HG03095 (cell line): ENCODE measurements around the gene VEGFA.
A peak's percentile ranks its signal among the peaks of the same experiment; 100 is the strongest.

Source experiments
- ATAC-seq: cut with Tn5 transposase; IDR thresholded peaks from one replicate; pipeline ENCODE4 v1.9.1; 2021; ENCODE audit warnings: moderate library complexity; ENCODE audit not compliant: unreplicated experiment

Gene VEGFA

DNA sequence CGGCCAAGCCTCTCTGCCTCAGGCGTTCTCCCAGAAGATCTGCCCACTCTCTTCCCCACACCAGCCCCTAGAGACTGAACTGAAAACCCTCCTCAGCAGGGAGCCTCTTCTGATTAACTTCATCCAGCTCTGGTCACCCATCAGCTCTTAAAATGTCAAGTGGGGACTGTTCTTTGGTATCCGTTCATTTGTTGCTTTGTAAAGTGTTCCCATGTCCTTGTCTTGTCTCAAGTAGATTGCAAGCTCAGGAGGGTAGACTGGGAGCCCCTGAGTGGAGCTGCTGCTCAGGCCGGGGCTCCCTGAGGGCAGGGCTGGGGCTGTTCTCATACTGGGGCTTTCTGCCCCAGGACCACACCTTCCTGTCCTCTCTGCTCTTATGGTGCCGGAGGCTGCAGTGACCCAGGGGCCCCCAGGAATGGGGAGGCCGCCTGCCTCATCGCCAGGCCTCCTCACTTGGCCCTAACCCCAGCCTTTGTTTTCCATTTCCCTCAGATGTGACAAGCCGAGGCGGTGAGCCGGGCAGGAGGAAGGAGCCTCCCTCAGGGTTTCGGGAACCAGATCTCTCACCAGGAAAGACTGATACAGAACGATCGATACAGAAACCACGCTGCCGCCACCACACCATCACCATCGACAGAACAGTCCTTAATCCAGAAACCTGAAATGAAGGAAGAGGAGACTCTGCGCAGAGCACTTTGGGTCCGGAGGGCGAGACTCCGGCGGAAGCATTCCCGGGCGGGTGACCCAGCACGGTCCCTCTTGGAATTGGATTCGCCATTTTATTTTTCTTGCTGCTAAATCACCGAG lies 14.2 kb downstream of the VEGFA start:
- ATAC-seq: no peak

DNA sequence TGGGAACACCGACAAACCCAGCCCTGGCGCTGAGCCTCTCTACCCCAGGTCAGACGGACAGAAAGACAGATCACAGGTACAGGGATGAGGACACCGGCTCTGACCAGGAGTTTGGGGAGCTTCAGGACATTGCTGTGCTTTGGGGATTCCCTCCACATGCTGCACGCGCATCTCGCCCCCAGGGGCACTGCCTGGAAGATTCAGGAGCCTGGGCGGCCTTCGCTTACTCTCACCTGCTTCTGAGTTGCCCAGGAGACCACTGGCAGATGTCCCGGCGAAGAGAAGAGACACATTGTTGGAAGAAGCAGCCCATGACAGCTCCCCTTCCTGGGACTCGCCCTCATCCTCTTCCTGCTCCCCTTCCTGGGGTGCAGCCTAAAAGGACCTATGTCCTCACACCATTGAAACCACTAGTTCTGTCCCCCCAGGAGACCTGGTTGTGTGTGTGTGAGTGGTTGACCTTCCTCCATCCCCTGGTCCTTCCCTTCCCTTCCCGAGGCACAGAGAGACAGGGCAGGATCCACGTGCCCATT lies 15.3 kb downstream of the VEGFA start:
- ATAC-seq: no peak

DNA sequence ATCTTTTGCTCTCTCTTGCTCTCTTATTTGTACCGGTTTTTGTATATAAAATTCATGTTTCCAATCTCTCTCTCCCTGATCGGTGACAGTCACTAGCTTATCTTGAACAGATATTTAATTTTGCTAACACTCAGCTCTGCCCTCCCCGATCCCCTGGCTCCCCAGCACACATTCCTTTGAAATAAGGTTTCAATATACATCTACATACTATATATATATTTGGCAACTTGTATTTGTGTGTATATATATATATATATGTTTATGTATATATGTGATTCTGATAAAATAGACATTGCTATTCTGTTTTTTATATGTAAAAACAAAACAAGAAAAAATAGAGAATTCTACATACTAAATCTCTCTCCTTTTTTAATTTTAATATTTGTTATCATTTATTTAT lies 15.9 kb downstream of the VEGFA start:
- no peak for ATAC-seq

DNA sequence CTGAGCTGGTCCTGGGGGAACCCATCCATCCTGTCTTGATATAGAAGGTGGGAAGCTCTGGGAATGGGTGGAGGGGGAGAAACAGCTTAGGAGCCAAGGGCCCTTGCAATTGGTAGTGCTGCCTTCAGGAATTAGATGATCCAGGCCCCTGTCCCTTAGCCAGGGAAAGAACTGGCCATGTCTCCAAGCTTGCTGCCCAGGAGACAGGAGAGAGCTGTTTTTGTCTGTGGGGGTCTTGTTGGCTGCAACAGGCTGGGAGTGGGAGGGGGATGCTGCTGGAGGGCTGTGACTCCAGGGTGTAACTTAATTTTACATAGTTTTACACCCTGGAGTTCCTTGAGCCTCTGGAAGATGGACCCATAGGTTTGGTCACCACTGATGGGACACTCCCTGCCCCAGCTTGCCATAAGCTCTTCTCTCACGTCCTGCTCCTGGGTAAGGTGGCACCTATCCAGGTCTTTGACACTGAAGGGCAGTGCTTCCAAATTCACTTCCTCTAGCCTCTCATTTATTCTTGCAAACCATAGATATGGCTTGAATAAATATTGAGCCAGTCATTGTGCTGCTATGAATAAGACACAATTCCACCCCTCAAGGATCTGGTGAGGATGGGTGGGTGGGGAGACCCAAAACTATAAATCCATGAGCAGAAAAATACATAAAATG lies 16.8 kb downstream of the VEGFA start:
- ATAC-seq: no peak

DNA sequence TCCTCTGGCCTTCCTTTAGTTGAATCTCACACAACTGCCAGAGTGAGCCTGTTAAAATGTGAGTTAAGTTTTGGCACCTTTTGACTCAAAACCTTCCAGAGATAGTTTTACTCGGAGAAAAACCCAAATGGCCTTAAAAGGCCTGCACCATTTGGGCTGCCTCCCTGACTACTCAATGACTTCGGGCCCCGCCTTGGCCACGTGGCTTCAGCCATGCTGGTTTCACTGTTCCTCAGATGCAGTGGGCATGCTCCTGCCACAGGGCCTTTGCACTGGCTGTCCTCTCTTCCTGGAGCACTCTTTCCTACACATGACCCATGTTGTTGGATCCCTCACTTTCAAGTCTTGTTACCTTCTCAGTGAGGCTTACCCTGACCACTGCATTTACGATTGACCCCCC lies 18.3 kb downstream of the VEGFA start:
- no peak for ATAC-seq

DNA sequence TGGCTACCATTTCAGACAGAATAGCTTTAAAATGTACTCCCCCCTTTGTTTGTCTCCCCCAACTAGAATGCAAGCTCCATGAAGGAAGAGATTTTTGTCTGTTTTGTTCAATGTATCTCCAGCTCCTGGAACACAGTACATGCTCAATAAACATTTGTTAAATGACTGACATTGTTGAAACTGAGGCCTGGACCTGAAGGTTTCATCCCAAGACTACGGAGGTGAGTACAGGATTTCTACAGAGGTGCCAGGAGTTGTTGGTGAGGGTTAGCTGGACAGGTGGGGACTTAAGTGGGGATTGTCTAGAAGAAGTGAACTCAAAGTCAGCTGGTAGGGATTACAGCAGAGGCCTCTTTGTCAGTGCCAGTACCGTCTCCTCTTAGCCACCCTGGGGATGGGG lies 19.4 kb downstream of the VEGFA start:
- ATAC-seq: no peak

DNA sequence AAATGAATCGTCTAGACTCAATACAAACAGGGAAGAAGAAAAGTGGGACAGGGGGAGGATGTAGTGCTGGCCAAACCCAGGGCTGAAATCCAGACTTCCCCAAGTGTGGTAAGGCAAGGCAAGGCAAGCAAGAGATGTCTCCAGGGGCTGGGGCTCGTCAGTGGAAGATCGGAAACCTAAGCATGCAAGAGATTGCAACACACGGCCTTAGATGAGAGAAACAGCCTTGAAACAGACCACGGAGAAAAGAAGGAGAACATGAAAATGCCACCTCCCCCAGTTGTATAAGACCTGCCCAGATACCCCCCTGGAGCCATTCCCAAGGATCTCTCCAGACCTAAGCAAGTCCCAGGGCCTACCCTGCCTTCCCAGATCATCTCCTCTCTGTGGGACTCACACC lies 20.0 kb downstream of the VEGFA start:
- ATAC-seq: no peak

DNA sequence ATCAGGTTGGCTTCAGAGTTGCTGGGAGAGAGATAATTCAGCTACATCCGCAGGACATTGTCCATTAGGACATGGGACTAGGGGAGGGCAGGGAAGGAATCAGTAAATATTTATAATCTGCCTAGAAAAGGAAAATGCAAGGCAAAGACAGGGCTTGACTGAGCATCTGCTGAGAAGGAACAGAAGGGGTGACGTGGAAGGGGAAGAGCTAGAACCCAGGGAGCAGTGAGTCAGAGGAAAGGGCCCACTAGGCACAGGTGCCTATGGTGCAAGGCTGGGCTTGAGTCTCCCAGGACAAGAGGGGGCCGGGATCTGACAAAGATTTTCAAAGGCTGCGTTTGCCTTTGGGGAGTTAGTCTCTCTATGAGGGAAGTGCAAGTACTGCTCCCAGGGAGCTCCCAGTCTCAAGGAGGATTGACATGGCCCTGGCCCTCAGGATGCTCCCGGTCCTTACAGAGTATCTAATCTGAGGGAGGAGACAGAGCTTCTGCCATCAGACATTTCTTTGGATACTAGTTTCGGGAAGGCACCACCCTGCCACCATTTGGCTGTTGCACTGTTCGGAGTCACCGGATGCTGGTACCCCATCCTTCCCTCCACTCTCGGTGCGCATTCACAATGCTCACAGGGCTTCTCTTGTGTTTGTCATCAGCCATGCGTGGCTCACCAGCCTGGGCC lies 21.9 kb downstream of the VEGFA start:
- no peak for ATAC-seq

DNA sequence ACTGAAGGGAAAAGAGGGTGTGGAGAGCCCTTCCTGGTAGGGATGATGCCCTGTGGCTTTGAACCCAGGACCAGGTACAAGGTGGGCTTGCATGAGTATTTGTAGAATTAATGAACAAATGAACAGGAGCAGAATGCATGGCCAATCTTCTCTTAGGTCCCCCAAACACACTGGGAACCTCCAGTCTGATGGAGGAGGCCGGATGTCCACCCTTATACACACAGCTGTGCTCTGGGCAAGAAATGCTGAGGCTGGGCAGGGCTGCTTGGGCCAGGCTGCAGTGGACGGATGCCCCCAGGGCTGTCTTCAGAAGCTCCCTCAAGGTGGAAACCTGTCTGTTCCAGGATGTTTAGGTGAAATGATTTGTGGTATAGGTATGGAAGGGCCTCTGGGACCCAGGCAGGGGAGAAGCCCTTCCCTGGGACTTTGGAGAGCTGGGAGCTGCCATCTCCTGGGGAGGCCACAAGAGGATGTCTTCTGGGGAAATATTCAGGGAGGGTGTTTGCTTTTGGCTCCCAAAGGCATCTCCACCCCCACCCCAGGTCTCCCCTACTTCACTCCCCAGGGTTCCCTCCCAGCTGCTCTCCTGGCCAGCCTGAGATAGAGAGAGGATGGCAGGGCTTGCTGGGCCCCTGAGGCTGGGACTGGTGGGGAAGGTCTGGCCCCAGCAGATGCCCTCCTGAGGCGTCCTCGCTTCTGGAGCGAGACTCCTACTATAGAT lies 23.3 kb downstream of the VEGFA start:
- ATAC-seq: no peak

DNA sequence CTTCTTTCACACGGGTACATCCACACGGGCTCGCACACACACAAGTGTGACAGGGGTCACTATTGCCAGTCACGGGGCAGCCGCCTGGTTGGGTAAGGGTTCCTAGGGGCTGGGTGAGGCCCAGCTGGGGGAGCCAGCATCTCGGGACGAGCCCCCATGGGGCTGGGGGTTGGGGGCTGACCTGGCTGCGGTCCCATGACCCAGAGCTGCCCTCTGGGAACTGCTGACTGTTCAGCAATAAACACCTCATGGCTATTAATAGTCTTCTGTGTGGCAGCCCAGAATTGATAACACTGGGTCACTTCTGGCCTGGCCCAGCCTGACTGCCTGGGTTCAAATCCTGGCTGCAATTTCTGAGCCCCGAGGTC lies 23.8 kb downstream of the VEGFA start:
- no peak for ATAC-seq

DNA sequence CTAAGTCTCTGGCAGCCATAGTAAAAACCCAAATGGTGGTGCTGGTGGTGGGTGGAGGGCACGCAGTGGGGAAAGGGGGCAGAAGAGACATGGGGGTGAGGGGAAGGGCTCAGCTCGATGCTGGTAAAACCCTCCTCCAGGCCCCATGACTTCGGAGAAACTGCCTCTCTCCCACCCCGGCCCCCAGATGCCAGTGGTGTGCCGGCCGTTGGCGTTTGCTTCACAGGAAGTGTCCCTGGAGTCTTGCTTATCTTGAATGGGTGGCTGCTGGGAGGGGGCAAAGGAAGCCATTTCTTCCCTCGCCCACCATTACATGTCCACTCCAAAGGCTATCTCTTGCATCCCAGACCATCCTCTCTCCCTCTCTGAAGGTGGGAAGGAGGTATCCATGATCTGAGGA lies 25.4 kb downstream of the VEGFA start:
- no peak for ATAC-seq

DNA sequence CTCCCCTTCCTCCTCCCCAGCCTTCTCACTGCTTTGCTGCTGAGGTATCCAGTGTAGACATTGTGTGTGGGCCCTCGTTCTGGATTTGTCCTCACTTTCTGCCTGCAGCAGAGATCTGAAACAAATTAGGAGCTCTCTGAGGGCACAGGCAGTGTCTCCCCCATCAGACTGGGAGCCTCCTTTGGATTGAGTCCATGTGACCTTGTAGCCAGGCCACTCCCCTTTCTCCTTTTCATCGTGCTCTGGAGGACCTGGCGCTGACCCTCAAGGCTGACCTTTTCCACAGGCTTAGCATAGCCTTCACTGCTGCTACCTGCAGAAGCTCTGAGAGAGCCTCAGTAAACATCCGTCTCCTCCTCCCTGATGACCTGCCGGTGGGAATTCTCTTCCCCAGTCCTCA lies 26.2 kb downstream of the VEGFA start:
- ATAC-seq: no peak

DNA sequence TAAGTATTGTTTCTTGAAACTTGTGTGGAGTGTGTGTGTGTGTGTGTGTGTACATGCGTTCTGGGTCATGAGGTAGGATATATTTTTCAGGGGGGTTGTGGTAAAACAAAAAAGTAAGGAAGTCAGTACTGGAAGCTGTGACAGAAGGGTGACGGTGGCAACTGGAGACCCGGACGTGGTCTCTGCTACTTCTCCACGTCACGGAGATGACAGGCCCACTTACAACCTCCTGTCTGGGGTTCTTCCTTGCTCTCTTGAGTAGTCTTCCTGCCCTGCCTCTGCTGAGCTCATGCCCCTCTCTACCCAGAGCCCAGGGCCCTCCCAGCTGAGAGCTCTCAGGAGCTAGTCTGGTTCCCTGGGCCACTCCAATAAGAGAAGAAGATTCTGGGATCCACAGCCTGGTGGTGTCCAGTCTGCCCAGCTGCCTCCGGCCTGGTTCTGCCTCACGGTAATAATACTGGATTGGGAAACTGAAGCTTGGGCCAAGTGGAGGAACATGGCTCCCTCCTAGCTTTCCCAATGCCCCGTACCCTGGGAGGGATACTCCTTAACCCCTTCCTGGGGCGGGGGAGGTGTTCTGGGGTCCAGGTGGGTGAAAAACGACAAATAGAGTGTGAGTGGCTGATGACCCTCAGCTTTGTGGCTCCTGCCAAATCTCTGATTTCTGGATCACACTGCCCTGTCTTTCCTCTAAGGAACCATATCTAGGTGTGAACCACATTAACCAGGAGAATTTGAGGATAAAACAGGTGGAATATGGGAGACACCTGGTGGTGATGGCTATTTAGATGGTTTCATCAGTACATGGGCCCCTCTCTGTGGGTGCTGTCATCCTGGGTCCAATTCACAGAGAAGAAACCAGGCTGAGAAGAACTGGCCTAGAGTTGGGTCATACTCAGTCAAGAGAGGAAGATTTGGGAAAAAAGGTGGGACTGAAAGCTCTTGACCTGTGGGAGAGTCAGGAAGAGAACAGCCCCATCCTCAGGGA lies 27.2 kb downstream of the VEGFA start:
- ATAC-seq: no peak

DNA sequence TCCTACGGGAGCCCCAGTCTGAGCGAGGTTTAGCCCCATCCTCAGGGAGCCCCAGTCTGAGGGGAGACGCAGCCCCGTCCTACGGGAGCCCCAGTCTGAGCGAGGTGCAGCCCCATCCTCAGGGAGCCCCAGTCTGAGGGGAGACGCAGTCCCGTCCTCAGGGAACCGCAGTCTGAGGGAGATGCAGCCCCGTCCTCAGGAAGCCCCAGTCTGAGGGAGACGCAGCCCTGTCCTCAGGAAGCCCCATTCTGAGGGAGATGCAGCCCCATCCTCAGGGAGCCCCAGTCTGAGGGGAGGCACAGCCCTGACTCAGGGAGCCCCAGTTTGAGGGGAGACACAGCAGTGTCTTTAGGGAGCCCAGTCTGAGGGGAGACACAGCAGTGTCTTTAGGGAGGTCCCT lies 27.9 kb downstream of the VEGFA start:
- no peak for ATAC-seq

DNA sequence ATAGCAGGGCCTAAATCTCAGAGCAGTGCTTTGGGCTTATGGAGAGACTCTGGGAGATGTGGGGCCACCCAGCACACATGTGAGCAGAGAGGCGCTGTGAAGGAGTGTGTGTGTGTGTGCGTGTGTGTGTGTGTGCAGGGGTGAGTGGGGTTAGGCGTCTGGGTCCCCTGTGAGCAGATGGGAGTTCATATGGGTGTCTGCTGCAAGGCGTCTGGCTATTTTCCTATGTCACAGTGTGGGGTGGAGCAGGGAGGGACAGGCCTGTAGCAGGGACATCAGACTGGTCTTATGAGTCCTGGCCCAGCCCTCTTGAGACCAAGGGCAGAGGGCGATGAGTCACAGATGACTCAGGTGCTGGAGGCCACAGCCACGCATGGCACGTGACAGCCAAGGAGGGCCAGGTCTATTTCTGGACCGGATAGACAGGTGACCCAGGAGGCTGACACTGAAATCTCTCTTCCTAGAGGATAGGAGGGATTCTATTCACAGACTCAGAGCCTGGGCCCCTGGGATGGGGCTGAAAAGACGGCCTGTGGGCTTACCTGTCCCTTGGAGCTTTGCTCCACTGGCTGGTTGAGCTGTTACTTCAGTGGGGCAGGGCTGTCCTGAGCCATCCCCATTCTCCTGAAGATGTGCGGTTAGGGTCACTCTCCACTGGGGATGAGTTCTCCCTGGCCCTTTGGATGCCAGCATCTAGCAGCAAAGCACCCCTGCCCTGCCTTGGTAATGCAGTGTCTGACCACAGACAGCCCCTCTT lies 28.9 kb downstream of the VEGFA start:
- peak; percentile 51 for ATAC-seq

DNA sequence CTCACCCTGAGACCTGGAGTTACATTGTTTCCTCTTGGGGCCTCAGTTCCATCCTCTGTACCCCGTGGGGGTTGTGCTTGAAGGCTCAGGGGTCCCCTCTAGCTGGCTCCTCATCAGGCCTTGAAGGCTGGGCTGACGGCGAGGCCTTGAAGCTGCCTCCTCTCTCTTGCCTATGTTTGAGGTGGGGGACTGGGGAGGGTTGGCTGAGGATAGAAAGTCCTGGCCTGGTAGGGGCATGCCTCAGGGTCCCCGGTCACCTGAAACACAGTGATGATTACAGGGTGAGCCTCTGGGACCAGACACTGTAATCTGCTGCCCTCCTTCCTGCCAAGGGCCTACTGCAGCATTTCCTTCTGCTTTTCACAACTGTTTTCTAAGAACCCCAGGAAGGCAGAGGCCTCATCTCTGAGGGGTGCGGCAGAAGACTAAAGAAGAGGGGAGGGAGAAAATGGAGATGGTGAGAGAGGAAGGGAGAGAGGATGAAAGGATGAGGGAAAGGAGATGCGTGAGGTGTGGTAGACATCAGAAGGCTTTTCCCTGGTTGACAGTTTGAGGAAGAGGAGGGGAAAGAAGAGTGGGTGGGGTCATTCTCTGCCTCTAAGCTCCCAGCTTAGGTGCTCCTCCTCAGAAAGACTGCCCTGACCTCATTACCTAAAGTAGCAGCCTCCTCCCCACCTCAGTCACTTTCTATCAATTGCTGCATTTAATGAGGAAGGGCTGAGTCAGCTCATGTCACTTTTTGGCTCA lies 29.7 kb downstream of the VEGFA start:
- no peak for ATAC-seq

DNA sequence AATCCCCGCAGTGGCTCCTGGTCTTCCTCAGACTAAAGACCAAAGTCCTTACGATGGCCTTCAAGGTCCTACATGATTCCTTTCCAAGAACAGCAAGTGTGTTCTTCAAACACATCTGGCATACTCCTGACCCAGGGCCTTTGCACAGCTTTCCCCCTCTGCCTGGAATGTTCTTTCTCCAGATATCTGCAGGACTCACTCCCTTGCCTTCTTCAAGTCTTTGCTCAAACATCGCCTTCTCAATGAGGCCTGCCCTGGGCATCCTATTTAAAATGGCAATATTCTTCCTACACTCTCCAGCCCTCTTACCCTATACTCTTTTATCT lies 30.2 kb downstream of the VEGFA start:
- ATAC-seq: no peak

DNA sequence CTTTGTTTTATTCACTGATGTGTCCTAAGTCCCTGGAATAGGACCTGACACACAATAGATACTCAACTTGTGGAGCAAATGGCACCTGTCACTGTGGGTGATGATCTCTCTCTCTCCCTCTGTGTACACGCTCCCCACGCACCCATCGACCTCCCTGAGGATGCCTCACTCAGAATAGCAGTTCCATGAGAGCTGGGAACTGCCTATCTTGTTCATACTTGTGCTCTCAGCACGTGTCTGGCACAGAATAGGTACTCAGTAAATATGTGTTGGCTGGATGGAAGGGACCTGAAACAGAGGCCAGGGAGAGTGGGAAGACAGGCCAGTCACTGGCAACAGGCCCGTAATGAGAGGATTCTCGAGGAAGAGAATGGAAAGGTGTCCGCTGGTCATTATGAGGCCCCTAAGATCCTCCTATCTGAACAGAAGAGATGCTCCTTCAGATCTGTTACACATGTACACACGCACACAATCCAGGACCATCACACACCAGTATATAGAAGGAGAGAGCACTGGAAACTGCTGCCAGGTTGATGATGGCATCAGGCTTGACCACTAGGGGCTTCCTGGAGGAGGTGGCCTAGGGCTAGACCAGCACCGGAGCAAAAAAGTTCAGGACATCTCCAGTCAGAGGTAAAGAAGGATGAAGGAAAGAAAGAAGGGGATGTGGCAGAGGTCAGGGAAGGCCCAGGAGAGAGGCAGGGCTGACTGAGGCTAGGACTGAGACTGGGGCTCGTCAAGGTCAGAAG lies 30.9 kb downstream of the VEGFA start:
- no peak for ATAC-seq
